ENCODE results near the gene PLXNB3.
"Not testable (repeated sequence)": the region's sequence is repeated elsewhere in the genome, so short reads cannot be mapped to it uniquely, and the experiment has no call there.

Gene PLXNB3

DNA sequence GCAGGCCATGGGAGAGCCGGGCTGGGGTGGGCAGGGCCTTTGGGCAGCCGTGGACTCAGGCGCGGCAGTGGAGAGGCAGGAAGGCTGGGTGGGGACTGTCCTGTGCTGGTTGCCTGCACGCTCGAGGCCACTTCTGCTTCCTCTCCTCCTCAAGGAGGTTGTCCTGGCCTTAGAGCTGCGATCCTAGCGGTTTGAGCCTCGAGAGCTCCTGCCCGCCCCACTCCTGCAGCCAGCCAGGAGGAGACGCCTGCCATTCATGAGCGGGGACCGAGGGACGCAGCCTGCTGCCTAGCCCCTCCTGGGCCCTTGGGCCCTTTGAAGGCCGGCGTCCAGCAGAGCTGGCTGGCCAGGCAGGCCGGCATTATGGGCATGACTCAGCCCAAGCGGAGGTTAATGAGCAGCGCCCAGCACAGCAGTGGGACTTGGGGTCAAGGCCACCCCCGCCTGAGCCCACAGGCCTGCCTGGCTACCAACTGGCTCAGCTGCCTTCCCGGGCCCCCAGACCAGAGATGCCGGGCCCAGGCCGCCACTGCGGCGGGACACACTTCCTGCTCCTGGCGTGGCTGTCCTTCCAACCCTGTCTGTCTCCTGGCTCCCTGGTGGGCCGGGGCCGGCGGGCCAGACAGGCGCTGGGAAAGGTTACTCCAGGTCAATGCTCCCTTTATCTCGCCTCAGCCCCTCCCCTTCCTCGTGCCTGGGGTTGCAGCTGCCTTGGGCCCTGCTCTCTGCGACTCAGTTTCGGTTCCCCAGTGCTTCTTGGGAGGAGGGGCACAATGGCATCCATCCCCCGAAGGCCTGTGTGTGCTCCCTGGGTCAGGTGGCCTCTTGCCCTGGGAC is 37.5 kb upstream of the PLXNB3 start:
- no peak overlapping the region for H3K9ac ChIP-seq (ENCODE audit: low read depth, low read length)
- peaks cover 11% of the 10 kb centered on the region for H3K36me3 ChIP-seq (ENCODE audit: insufficient read depth, low read depth, low read length)
- no peak overlapping the region; the same call in 1 of the 2 replicates for H3K4me3 ChIP-seq (ENCODE audit: low read length)
- H3K27ac ChIP-seq (ENCODE audit: low read length), result no peak overlapping the region
- peaks cover 9% of the 10 kb centered on the region; the same call in 1 of the 2 replicates for H3K4me1 ChIP-seq (ENCODE audit: insufficient read depth, low read length)
- H3K27me3 ChIP-seq (ENCODE audit: insufficient read depth, low read length), result no peaks in the 10 kb centered on the region
- H3K9me3 ChIP-seq (ENCODE audit: insufficient read depth, low read depth, low read length), result no peaks in the 10 kb centered on the region

DNA sequence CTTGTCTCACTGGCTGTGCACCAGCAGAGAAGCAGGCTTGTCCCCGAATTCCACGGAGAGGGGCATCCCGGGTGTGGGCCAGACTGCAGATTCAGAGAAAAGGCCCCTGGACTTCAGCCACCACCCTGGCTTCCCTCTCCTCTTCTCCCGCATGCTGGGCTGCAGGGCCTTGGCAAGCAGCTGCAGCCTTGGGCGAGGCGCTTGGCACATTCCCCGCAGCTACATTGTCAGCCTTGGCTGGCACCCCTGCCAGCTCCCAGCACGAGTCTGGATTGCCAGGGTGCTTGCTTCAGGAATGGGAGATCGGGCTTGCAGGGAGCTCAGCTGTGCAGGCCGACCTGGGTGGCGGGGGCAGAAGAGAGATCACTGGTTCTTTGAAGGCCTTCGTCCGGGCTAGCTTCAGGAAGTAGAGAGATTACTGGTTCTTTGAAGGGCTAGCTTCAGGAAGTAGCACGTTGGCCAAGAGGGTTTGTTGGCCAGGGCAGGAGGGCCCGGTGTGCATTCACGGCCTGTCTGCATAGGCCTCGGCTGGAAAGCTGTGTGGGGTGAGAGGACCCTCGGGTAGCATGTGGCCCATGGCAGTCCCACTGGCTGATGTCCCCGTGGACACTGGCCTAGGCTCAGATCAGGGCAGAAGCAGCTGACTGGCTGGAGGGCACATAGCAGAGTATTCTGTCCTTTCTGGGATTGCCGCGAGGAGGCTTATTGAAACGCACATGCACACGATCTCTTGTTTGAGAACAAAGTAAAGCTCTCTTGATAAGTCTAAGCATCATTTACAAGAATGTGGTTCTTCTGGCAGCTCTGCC is 36.7 kb upstream of the PLXNB3 start:
- H3K9ac ChIP-seq (ENCODE audit: low read depth, low read length), result no peak overlapping the region
- H3K27ac ChIP-seq (ENCODE audit: low read length), result no peak overlapping the region
- H3K4me3 ChIP-seq (ENCODE audit: low read length), result no peak overlapping the region; the same call in 1 of the 2 replicates
- peaks cover 5% of the 10 kb centered on the region for H3K36me3 ChIP-seq (ENCODE audit: insufficient read depth, low read depth, low read length)
- H3K27me3 ChIP-seq (ENCODE audit: insufficient read depth, low read length), result no peaks in the 10 kb centered on the region
- no peaks in the 10 kb centered on the region for H3K9me3 ChIP-seq (ENCODE audit: insufficient read depth, low read depth, low read length)
- H3K4me1 ChIP-seq (ENCODE audit: insufficient read depth, low read length), result peaks cover 9% of the 10 kb centered on the region; the same call in 1 of the 2 replicates

DNA sequence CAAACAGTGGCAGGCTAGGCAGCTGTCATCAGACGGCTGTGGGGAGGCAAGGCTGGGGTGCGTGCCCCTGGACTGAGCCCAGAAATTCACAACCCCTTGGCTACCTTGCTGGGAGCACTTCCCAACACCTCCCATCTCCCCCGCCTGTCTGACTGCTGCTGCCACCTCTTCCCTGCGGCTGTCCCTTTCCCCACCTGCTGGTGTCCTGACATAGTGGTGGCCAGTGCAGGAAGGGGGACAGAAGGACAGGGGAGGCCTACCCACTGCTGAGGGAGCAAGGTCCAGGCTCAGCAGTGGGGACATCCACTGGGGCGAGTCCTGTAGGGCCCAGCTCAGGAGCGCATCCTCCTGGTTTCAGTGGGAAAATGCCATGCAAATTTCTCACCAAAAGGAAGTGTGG is 36.0 kb upstream of the PLXNB3 start:
- H3K4me1 ChIP-seq (ENCODE audit: insufficient read depth, low read length), result peaks cover 9% of the 10 kb centered on the region; the same call in 1 of the 2 replicates
- H3K9ac ChIP-seq (ENCODE audit: low read depth, low read length), result no peak overlapping the region
- no peak overlapping the region for H3K27ac ChIP-seq (ENCODE audit: low read length)
- H3K9me3 ChIP-seq (ENCODE audit: insufficient read depth, low read depth, low read length), result no peaks in the 10 kb centered on the region
- H3K27me3 ChIP-seq (ENCODE audit: insufficient read depth, low read length), result no peaks in the 10 kb centered on the region
- H3K36me3 ChIP-seq (ENCODE audit: insufficient read depth, low read depth, low read length), result no peaks in the 10 kb centered on the region
- H3K4me3 ChIP-seq (ENCODE audit: low read length), result no peak overlapping the region

DNA sequence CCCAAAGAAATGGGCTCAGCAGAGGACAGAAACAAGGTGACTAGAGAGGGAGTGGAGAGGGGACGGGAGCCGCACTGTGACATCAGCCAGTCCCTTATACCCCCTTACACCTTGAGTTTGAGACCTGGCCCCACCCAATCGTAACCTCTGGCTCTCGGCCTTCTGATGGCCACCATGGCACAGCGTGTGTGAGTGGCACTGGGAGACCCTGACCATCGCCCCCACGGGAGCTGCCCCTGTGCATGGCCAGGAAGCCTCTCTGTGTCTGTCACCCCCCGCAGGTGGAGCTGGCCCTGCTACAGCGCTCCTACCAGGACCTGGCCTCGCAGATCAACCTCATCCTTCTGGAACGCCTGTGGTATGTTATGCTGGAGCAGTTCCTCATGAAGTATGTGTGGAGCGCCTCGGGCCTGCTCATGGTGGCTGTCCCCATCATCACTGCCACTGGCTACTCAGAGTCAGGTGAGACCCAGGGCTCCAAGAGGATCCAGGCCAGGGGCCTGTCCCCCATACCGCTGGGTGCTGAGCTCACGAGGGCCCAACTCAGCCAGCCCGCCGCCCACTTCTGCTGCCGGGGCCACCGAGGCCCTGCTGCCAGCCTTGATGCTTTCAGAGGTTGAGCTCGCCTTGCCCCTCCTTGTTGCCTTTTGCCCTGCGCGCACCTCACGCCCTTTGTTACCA is 35.0 kb upstream of the PLXNB3 start:
- no peaks in the 10 kb centered on the region for H3K36me3 ChIP-seq (ENCODE audit: insufficient read depth, low read depth, low read length)
- no peaks in the 10 kb centered on the region for H3K9me3 ChIP-seq (ENCODE audit: insufficient read depth, low read depth, low read length)
- peaks cover 9% of the 10 kb centered on the region; the same call in 1 of the 2 replicates for H3K4me1 ChIP-seq (ENCODE audit: insufficient read depth, low read length)
- H3K4me3 ChIP-seq (ENCODE audit: low read length), result no peak overlapping the region
- no peak overlapping the region for H3K9ac ChIP-seq (ENCODE audit: low read depth, low read length)
- H3K27me3 ChIP-seq (ENCODE audit: insufficient read depth, low read length), result no peaks in the 10 kb centered on the region
- no peak overlapping the region for H3K27ac ChIP-seq (ENCODE audit: low read length)

DNA sequence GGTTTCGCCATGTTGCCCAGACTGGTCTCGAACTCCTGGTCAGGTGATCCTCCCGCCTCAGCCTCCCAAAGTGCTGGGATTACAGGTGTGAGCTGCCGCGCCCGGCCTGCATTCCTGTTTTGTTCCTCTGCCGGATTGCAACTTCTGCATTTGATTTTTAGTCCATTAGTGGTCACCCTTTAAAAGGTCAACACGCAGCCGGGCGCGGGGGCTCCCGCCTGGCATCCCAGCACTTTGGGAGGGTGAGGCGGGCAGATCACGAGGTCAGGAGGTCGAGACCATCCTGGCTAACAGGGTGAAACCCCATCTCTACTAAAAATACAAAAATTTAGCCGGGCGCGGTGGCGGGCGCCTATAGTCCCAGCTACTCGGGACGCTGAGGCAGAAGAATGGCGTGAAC is 33.9 kb upstream of the PLXNB3 start:
- not testable (repeated sequence) for H3K27me3 ChIP-seq (ENCODE audit: insufficient read depth, low read length); H3K27ac ChIP-seq (ENCODE audit: low read length); H3K9me3 ChIP-seq (ENCODE audit: insufficient read depth, low read depth, low read length); H3K36me3 ChIP-seq (ENCODE audit: insufficient read depth, low read depth, low read length); H3K4me1 ChIP-seq (ENCODE audit: insufficient read depth, low read length); H3K9ac ChIP-seq (ENCODE audit: low read depth, low read length); H3K4me3 ChIP-seq (ENCODE audit: low read length)

DNA sequence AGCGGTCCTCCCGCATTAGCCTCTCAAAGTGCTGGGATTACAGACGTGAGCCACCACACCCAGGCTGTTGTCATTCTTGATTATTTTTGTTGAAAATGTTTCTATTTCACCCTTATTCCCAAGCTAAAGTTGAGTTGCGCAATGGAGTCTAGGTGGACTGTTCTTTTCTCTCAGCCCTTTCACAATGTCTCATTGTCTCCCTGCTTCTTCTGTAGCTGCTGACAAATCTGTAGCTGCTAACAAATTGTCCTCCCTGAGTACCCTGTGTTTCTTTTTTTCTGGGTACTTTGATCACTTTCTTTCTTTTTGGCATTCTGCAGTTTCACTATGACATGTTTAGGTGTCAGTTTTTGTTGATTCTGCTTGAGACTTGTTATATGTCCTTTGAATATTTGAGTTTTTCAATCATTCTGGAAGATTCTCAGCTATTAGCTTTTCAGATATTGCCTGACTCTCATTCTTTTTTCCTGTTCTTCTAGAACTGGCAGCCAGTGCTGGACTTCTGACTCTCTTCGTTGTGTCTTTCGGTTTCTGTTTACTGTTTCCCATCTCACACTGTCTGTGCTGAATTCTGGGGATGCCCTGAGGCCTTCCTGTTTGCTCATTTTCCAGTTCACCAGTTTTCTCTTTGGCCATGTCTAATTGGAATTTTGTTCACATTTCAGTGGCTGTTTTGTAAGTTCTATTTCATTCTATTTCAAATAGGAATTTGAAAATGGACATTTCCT is 32.8 kb upstream of the PLXNB3 start:
- no peaks in the 10 kb centered on the region for H3K36me3 ChIP-seq (ENCODE audit: insufficient read depth, low read depth, low read length)
- H3K4me3 ChIP-seq (ENCODE audit: low read length), result no peak overlapping the region
- H3K9me3 ChIP-seq (ENCODE audit: insufficient read depth, low read depth, low read length), result no peaks in the 10 kb centered on the region
- no peaks in the 10 kb centered on the region for H3K27me3 ChIP-seq (ENCODE audit: insufficient read depth, low read length)
- H3K4me1 ChIP-seq (ENCODE audit: insufficient read depth, low read length), result peaks cover 9% of the 10 kb centered on the region; the same call in 1 of the 2 replicates
- no peak overlapping the region for H3K9ac ChIP-seq (ENCODE audit: low read depth, low read length)
- no peak overlapping the region for H3K27ac ChIP-seq (ENCODE audit: low read length)

DNA sequence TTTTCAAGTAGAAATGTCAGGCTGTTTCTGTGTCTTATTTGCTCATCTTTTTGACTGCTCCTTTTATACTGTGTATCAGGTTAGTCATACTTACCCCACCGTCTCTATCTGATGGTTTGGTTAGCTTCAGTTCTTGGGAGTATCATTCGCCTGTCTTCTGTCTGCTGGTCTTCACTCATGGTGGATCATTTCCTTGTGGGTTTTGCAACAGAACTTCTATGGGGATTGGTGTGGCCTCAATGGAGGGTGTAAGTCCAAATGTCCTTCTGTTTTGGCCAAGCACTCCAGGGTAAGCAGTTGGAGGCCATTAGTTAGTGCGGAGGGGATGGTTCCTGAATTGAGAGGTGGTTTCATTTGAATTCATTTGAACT is 32.2 kb upstream of the PLXNB3 start:
- no peak overlapping the region for H3K27ac ChIP-seq (ENCODE audit: low read length)
- no peaks in the 10 kb centered on the region for H3K36me3 ChIP-seq (ENCODE audit: insufficient read depth, low read depth, low read length)
- peaks cover 8% of the 10 kb centered on the region; the same call in 1 of the 2 replicates for H3K4me1 ChIP-seq (ENCODE audit: insufficient read depth, low read length)
- H3K9me3 ChIP-seq (ENCODE audit: insufficient read depth, low read depth, low read length), result no peaks in the 10 kb centered on the region
- H3K27me3 ChIP-seq (ENCODE audit: insufficient read depth, low read length), result no peaks in the 10 kb centered on the region
- no peak overlapping the region for H3K4me3 ChIP-seq (ENCODE audit: low read length)
- H3K9ac ChIP-seq (ENCODE audit: low read depth, low read length), result no peak overlapping the region

DNA sequence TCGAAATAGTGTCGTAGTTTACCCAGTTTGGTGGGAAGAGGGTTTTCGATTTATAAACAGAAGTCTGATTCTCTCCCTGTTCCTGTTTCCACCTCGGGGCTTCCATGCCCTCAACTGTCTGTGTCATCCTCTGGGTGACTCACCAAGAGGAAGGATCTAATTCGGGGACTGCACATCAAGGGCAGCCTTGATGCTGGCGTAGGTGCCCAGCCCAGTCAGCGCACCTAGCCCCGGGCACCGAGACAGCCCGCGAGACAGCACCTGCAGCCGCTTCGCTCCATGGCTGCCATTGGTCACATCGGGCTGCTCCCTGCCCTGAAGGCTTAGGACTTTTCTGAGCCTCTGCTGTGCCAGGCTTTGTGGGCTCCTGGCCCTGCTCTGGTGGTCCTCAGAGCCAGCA is 31.6 kb upstream of the PLXNB3 start:
- H3K27me3 ChIP-seq (ENCODE audit: insufficient read depth, low read length), result no peaks in the 10 kb centered on the region
- no peak overlapping the region for H3K4me3 ChIP-seq (ENCODE audit: low read length)
- H3K4me1 ChIP-seq (ENCODE audit: insufficient read depth, low read length), result peaks cover 3% of the 10 kb centered on the region; the same call in 1 of the 2 replicates
- H3K36me3 ChIP-seq (ENCODE audit: insufficient read depth, low read depth, low read length), result no peaks in the 10 kb centered on the region
- H3K27ac ChIP-seq (ENCODE audit: low read length), result no peak overlapping the region
- H3K9ac ChIP-seq (ENCODE audit: low read depth, low read length), result no peak overlapping the region
- H3K9me3 ChIP-seq (ENCODE audit: insufficient read depth, low read depth, low read length), result no peaks in the 10 kb centered on the region

DNA sequence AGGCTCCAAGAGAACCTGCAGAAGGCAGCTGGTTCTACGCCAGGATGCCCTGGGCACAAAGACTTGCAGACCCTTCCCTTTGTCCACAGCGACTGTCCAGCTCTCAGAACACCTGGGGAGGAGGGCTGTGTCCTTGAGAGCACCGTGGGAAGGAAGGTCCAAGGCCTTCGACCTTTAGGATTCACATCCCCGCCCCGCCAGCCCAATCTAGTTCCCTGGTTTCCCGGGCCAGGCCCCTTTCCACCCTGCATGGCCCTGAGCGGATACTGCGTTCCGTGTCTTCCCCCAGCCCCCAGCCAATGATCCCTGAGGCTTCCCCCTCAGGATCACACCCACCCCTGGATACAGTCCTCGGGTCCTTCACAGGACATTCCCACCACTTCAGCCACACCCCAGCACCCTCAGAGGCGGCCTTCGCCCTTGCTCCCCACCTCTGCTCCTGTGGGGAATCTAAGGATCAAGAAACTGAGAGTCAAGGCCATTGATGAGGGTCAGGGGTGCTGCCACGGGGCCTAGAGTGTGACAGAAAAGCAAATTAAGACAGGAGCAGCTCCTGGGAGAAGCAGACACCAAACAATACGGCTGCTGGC is 30.3 kb upstream of the PLXNB3 start:
- H3K27me3 ChIP-seq (ENCODE audit: insufficient read depth, low read length), result no peaks in the 10 kb centered on the region
- H3K9ac ChIP-seq (ENCODE audit: low read depth, low read length), result no peak overlapping the region
- no peak overlapping the region for H3K27ac ChIP-seq (ENCODE audit: low read length)
- H3K9me3 ChIP-seq (ENCODE audit: insufficient read depth, low read depth, low read length), result no peaks in the 10 kb centered on the region
- H3K4me1 ChIP-seq (ENCODE audit: insufficient read depth, low read length), result no peaks in the 10 kb centered on the region
- H3K36me3 ChIP-seq (ENCODE audit: insufficient read depth, low read depth, low read length), result no peaks in the 10 kb centered on the region
- no peak overlapping the region for H3K4me3 ChIP-seq (ENCODE audit: low read length)

DNA sequence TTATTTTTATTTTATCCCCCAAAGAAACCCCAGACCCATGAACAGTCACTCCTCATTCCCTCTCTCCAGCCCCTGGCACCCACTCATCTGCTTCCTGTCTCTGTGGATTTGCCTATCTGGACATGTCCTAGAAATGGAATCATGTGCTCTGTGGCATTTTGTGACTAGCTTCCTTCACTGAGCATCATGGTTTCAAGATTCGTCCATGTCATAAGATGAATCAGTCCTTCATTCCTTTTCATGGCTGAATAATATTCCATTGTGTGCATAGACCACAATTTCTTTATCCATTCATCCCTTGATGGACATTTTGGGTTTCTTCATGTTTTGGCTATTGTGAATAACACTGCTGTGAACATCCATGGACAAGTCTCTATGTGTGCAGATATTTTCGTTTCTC is 29.2 kb upstream of the PLXNB3 start:
- Histone ChIP-seq H3K4me3 (ENCODE audit: low read length) (no peak overlapping the region), H3K9me3 (ENCODE audit: insufficient read depth, low read depth, low read length) (no peaks in the 10 kb centered on the region), H3K4me1 (ENCODE audit: insufficient read depth, low read length) (no peaks in the 10 kb centered on the region), H3K27me3 (ENCODE audit: insufficient read depth, low read length) (no peaks in the 10 kb centered on the region), H3K27ac (ENCODE audit: low read length) (no peak overlapping the region), H3K9ac (ENCODE audit: low read depth, low read length) (no peak overlapping the region), H3K36me3 (ENCODE audit: insufficient read depth, low read depth, low read length) (no peaks in the 10 kb centered on the region)

DNA sequence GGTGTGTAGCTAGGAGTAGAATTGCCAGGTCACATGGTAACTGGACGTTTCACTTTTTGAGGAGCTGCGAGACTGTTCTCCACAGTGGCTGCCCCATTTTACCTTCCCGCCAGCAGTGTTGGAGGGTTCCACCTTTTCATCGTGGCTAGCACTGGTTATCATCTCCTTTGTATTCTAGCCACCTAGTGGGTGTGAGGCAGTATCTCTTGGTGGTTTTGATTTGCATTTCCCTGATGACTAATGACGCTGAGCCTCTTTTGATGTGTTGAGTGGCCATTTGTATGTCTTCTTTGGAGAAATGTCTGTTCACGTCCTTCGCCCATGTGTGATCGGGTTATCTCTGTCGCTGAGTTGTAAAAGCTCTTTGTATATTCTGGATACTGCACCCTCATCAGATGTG is 28.8 kb upstream of the PLXNB3 start:
- H3K4me1 ChIP-seq (ENCODE audit: insufficient read depth, low read length), result no peaks in the 10 kb centered on the region
- no peak overlapping the region for H3K4me3 ChIP-seq (ENCODE audit: low read length)
- H3K27ac ChIP-seq (ENCODE audit: low read length), result no peak overlapping the region
- H3K36me3 ChIP-seq (ENCODE audit: insufficient read depth, low read depth, low read length), result no peaks in the 10 kb centered on the region
- H3K27me3 ChIP-seq (ENCODE audit: insufficient read depth, low read length), result no peaks in the 10 kb centered on the region
- no peaks in the 10 kb centered on the region for H3K9me3 ChIP-seq (ENCODE audit: insufficient read depth, low read depth, low read length)
- no peak overlapping the region for H3K9ac ChIP-seq (ENCODE audit: low read depth, low read length)
